Measurements from ENCODE around the gene CELF2.

Gene CELF2

DNA sequence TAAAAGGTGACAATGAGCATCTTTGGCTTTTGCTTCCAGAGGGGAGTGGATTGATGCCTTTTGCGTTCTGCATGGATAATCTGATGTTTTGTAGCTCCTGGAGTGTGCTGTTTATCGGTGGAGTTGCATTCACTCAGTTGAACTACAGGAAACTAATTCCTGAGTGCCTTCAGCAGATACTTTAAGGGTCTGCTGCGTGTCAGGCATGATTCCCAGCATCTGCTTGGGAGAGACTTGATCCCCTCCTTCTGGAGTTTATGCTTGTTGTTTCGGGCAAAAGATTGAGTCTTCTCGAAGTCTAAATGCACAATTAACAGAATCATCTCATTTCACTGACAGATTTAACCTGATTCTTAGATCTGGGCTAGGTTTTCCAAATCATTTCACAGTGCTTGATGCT is 46.2 kb downstream of the CELF2 start:
- DNase-seq = no peak

DNA sequence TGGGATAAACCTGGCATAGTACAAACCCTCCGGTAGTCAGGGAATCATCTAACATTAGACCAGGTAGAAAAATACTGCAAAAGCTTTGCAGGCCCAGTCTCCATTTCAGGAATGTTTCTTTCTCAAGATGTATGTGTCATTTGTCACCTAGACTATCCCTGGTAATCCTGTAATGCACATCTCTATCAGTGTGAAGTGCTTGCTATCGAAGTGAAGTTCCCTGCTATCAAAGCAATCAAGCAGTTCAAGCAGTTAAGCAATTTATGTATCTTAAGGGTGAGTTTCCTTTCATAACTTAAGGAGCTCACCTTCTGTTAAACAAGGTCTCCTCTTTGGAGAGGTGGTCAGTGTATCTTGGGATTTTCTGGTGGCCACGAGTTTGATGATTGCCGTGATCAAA is 47.2 kb downstream of the CELF2 start:
- no peak for DNase-seq

DNA sequence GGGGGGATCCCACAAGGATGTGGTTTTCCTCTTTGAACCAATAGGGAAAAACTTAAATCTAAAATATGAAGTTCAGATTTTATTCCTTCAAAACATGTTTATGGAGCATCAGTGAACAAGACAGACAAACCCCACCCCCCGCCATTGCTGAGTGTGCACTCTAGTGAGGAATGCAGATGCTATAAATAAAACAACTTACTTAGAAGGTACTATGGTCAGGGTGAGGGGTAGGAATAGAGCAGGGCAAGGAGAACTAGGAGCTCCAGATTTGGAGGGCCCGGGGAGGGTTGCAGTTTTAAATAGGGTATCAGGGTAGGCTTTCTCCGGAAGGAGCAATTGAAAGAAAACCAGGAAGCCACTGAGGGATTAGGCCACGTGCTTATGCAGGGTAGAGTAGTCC is 47.9 kb downstream of the CELF2 start:
- DNase-seq = no peak

DNA sequence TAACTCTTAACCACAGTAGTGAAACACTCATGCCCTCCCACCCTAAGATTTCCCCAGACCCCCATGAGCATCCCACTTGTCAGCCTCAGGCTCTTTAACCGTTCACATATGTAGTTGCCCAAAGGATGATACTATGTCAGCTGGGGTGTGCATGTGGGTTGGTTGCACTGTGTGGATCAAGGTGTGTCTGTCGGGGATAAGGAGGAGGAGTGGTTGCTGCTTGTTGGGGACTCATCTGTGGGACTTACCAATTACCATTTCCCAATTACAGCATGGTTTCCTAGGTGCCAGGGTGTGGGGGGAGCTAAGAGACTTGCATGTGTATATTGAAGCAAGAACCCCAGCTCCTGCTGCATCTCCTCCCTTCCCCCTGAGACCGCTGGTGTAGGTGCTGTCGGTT is 48.8 kb downstream of the CELF2 start:
- DNase-seq = no peak

DNA sequence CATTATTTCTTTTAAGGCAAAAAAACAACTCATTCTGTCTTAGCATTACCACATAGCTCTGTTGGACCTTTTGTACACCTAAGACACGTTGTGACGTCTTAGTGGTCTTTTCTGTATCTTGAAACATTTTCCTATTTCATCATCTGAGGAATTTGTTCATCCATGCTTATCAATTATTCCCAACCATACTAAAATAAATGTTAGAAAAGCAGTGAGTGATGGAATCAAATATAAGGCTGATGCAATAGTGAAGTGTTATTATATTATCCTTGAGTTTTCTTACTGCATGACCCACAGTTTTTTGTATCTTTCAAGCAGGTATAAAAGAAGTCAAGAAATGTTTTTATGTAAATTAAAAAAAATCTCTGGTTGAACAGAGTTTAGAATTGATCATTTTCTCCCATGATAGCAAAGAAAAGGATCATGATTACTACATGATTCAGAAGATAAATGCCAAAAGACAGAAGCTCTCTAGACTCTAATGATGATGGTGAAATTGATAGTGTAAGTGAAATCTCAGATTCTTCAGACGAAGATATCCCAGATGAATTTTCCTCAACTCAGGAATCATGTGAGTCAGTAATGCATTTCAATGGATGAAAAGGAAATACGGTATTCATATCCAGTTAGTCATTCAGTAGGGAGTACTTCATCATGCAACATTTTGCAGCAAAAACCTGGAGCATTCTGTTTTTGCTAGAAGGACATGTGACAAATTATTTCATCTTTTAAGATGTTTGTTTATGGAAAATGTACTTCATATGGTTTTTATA is 51.4 kb downstream of the CELF2 start:
- no peak for DNase-seq

DNA sequence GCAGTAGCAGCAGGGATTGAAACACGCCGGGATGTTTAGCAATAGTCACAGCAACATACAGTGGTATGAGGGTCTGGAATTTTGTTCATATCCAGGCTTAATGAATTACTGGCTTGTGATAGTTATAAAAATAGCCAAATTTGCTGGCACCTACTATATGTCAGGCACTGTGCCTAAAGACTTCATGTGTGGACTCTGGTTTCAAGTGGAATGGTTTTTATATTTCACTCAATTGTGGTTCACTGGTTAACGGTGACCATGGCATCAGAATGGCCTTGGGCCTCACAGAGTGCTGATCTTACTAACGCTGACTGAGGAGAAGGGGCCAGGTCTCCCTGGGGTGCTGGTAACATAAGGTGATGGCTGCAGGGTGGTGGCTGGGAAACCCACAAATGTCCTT is 55.7 kb downstream of the CELF2 start:
- DNase-seq = no peak

DNA sequence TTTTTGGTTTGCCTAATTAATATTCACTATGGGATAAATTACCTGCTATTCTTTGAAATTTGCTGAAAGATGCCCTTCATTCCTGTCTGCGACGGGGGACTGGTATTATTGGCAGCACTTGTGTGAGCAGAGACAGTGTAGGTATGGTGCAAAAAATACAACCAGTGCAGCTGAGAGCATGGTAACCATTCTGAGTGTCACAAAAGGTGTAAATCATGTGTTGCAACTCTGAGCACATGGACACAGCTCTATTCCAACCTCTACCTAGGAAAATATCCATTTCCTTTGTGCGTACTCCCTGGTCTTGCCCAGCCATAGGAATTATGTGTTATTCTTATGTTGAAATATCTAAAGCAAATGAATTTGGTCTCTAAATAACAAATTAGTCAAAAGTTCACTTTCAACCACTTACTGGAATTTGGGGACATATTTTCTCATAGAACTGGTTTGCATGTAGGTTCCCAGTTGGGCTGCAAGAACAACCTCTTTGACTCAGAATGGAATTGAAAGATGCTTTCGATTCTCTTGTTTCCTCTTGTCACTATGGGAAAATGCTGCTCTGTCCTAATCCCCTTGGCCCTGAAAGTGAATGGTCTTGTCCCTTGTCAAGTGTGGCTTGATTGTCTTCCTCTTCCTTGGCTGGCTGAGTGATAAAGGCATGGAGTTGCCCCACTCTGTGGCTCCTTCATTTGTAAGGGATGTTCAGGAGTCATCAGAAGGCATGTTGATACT is 57.0 kb downstream of the CELF2 start:
- no peak for DNase-seq

DNA sequence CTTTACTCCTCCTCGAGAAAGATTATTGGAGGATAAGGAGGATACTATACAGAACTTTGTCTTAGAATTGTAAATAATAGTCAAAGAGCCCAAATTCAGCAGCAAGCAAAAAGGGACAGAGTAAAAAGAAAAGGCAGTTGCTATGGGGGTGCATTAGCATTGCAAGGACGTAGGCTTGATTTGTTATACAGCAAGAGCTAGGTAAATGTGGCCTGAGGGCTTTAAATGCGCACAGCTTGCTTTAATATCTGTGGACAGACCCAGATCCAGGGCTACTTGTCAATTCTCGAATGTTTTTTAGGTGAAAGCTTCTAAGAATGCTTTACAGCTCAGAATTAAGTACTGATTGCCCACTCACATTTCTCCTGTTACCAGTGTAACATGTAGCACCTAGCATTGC is 58.5 kb downstream of the CELF2 start:
- DNase-seq = no peak

DNA sequence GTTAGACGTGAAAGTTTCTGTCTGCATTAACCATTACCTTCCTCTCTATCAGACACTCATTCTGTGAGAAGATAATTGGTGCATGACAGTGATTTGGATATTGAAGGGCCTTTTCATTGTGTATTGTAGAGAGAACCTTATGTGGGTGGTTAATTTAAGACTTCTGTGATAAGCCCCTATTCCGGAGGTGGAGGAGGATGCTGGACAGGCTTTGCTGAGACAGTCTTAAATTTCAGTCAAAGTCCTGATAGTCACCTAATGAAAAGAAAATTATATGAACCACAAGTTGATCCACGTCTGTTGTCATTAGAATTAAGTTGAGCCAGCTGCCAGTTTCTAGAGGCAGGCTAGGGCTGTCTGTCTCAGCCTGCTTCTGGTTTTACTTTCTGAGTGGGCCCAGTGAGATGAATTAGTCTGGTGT is 62.9 kb downstream of the CELF2 start:
- DNase-seq = no peak

DNA sequence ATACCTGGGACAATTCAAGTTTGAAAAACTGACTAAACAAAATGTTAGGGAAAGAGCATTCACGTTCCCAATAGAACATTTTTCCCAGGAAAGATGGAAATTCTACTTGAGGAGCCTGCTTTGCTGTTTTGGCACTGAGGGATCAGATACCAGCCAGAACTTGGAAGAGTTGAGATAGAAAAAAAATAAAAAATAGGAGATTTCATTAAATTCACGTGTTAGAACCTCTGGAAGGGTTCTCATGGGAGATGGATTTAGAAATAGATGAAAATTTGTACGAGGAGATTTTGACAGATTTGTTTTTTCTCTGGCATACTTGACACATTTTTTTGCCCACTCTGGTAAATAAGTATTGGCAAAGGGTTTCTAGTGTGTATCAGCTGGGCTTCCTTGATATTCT is 63.7 kb downstream of the CELF2 start:
- no peak for DNase-seq

DNA sequence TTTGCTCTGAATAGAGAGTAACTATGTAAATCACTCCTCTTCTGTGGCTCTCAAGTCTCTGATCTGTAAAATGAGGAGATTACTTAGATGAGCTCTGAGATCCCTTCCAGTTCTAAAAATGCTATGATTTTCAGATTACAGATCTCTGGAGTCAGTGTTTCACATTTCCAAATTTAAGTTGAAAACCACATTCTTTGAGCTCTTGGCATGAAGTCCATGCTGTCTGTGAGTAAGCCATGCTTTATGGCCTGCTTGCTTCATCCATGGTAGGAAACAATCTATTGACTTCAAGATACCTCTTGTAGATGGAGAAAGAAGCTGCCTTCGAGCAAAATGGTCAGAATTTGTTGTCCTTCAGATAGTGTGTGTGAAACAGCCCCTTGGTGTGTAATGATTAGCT is 64.9 kb downstream of the CELF2 start:
- DNase-seq = no peak

DNA sequence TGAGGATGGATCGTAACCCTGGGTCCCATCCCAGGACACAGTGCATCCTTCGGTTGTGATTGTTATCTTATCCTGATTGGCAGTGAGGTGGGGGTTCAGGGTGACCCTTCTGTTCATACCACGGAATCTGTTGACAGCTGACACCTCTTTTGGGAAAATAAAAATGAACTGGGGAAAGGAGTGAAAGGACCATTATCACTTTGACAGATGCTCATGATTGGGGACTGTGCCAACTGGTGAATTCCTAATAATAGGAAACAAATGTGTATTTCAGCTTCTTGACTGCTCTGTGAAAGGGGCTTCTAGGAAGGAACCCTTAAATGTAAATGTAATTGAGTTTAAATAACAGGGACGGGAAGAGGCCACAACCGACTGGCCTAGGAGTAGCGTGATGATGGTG is 65.4 kb downstream of the CELF2 start:
- DNase-seq = no peak

DNA sequence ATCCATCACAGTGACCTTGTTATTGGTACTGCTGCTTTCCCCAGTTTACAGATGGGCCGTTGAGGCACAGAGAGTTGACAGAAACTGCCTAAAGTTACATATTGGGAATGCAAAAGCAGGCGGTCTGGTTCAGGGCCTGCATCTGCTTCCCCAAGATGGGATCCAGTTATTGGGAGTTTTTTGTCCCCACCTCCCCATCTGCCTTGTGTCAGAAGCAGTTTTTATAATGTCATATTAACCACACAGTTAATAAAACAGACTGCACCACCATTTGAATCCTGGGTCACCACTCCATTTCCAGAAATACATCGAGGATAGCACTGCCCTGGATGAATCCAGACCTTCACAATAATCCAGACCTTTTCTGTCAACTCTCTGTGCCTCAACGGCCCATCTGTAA is 67.9 kb downstream of the CELF2 start:
- no peak for DNase-seq

DNA sequence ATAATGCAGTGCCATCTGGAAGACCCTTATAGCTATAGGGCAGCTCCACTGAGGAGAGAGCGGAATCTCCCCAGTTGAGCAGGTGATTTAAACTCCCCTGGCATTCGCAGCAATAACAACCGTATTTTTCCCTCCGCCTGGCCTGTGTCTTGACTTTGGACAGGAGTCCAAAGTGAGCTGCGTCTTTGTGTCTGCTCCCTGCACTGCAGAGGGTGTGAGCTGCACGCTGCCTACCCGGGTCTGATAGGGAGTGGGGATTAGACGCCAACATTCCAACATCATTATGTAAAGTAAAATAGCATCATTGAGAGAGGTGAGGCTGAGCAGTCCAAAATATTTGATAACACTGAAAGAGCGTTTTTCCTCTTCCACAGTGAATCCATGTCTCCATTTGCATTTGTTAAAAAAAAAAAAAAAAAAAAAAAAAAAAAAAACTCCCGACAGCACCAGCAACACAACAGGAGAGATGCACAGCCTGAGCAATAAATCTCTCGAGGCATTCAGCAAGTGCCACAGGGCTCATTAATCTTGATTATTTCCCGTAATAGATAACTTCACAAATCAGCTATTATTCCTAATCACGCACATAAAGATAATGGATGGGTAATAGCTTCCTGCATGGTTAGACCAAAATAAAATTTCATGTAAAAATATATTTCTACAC is 68.6 kb downstream of the CELF2 start:
- DNase-seq = no peak

DNA sequence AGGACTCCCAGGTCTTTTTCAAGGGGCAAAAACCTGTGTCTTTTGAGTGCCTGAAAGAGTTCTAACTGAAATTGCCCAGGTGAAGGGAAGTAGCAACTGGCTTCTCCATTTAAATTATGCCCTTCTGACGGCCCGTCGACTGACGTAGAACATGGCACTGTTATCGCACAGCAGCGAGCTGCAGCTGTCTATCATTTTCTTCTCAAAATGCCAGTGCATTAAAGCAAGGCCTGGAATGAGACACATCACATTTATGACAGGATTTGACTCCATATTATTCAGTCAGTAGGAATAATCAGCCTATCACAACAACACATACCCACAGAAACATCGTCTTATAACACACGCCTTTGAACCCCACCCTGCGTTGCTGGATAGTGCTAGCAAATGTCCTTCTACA is 69.7 kb downstream of the CELF2 start:
- DNase-seq = no peak

DNA sequence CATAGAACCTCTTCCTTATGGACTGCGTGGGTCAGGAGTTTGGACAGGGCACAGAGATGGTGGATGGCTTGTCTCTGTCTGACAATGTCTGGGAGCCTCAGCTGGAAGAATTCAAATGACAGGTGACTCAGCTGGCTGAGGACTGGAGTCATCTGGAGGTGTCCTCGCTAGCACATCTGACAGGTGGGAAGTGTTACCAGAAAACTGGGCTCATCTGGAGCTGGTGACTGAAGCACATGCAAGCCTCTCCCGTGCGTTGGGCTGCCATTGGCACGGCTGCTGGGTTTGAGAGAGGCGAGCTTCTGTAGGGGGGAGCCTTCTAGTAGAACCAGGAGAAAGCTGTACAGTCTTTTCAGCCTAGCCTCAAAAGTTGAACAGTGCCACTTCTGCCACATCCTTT is 71.0 kb downstream of the CELF2 start:
- DNase-seq = no peak

DNA sequence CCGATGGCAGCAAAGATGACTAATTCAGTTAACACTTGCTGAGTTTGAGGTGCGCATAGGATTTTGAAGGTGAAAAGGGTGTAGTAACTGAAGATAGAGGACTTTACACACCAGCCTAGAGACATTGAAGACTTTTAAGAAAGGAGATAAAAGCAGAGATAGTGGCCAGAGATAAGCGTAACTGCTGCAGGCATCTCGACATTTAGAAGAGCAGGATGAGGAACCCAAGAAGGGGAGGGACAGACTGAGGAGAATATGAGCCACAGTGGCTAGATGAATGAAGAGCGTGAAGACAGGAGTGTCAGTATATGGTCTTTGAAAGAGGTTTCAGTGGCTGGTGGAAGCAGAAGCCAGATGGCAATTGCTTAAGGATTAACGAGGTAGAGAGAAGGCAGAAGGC is 71.6 kb downstream of the CELF2 start:
- DNase-seq = no peak

DNA sequence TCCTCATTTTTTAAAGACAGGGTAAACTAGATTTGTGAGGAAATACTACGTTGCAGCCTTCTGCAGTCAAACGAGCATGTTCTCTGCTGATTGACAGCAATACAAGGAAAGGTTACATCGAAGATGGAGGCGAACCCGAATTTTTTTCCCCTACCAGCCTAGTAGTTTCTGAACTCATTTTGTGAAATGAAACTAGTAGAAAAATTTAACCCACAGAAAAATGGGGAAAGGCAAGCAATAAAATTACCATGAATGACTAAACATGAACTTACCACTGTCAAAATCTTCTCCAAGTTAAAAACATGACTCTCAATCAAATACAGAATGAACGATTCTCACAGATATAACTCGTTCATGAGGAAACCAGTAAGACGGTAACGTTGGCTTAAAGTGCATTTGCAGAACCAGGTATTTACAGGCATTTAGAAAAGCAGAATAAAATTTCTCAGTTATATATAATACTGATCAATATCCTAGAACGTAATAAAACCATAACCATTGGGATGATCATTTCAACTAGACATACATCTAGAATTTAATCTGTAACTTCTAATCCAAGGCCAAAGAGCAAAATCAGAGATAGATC is 73.9 kb downstream of the CELF2 start:
- no peak for DNase-seq

DNA sequence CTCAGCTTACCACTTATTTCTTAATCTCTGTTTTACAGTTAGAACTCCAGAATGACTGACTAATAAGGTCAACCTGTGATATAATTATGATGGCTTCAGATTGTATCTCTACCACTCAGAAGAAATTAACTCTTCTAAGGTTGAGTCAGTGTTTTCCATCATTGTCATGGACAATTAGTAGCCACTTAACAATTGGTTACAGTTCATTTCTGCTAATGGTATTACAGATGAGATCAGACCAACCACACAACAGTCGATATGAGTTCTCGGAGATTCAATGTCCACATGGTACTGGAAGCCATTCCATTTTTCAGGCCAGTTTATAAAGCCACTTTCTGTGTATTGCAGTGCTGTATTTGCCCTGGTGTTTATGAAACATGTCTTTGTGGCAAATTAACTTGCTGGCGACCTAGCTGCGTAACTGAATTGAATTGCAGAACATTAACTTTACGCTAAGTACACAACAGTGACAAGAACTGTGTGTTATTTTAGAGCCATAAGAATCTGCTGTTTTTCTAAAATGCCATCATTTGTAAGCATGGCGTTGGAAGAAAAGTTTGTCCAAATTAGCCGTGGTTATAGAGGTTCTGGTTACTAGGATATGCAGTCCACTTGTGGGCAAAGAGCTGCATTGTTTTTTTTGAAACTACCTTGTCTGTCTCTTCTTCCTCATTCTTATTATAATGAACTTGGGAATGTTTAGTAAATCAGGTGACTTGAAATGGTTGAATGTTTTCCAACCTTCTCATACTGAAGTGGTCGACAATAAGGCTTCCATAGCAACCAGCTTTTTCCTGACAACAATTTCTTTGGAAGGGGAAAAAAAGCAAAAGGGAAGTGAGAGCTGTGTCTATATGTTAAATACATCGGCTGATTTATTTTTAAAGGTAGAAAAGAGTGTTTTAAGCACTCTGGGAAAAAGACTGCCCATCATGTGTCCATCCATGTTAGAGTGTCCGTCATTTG is 76.4 kb downstream of the CELF2 start:
- DNase-seq = no peak

DNA sequence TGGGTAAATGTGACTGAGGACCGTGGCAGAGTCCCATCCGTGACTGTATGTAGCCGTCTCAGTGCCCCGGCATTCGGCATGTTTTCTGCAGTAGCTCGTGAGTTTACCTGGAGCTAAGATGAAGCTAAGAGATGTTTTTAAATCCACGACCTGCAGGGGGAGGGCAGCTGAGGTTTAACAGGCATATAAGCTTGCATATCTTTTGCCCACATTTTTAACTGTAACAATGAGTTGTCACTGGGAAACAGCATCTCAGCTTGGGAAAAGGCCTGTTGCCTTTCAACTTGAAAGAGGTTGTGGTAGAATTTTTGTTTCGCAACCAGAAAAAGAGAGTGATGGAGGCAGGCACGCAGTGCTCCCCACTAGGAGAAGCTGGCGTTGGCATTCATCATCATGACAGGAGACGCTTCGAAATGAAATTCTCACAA is 77.7 kb downstream of the CELF2 start:
- DNase-seq = no peak

DNA sequence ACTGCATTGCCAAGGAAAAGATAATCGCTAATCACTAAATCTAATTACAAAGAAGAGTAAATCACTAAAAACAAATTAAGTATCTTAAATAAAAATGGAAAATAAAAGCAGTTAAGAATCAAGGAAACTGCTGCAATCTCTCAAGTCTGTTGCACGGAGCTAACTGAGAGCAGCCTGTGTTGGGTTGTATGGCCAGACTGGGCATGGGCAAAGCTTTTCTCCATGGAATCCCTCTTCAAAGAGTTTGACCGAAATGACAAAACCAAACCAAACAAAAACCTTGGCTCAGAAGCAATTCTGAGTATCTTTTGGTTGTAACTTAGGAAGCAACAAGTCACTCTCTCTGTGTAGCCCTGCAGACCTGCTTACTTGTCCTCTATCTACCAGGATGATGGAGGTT is 78.8 kb downstream of the CELF2 start:
- no peak for DNase-seq

DNA sequence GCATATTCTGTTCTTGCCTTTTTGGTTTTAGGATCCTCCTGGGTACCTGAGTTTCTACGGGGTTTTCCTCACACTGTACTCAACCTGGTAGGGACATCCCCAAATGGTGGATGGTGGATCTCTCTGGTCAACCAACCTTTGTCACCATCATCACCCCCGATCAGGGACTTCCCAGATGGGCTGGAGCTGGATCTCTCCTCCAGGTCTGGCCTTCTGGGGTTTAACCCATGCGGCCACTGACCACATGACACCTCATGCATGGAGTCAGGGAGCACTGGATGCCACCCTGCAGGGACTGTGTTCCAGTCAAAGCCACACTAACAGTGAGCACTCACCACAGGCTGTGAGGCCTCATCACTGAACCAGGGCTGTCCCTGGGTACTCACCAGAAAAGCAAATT is 80.0 kb downstream of the CELF2 start:
- DNase-seq = no peak

DNA sequence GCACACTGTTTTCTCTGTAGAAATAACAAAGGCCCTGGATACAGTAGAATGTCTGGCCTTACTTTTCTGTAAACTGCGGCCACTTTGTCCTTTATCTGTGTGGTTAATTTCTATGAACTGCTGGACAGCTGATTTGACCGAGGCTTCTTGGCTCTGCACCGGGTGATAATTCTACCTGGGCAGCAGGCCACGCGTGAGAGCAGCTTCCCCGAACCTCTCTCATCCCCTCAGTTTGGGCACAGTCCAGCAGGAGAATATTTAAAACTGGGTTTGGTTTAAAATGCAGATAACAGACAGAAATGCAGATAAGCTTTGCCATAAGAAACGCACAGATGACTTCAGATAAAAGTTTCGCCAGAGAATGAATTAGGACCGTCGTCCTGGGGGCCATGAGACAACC is 81.0 kb downstream of the CELF2 start:
- DNase-seq = no peak

Measured in inflammatory macrophage treated with lipopolysaccharide for 1 hour (primary cell).